Stimulated activated CD4-positive, alpha-beta T cell treated with anti-CD3 and anti-CD28 coated beads, TNF-alpha, amount 100 ng/mL, for 48 hours (primary cell): ENCODE results near the gene ATP5F1C.
"Not testable (repeated sequence)": the region's sequence is repeated elsewhere in the genome, so short reads cannot be mapped to it uniquely, and the experiment has no call there.

Source experiments
- DNase-seq, 3 donors: peaks; one replicate each; pipeline ENCODE4 v3.0.0-alpha.2; 2020; ENCODE audit warnings: low read depth in 3 of 3

The ATP5F1C gene

GRCh38 chr10:7794251-7795026, 6.5 kb downstream of the ATP5F1C start:
- no peak for DNase-seq

GRCh38 chr10:7795605-7796004, 7.6 kb downstream of the ATP5F1C start:
- no peak for DNase-seq

- no peak for DNase-seq
Measured at GRCh38 chr10:7797582-7797981, 9.6 kb downstream of the ATP5F1C start.

GRCh38 chr10:7802606-7803005, 14.6 kb downstream of the ATP5F1C start:
- DNase-seq = no peak

GRCh38 chr10:7804216-7804615, 16.2 kb downstream of the ATP5F1C start:
- DNase-seq = no peak

GRCh38 chr10:7804741-7805140, 16.8 kb downstream of the ATP5F1C start:
- no peak for DNase-seq

- no peak for DNase-seq
Measured at GRCh38 chr10:7808686-7809267, 20.8 kb downstream of the ATP5F1C start.

- DNase-seq = no peak
Measured at GRCh38 chr10:7810443-7810842, 22.5 kb downstream of the ATP5F1C start.

- no peak for DNase-seq
Measured at GRCh38 chr10:7811000-7811399, 23.0 kb downstream of the ATP5F1C start.

GRCh38 chr10:7811743-7812142, 23.8 kb downstream of the ATP5F1C start:
- not testable (repeated sequence) for DNase-seq

- no peak for DNase-seq
Measured at GRCh38 chr10:7813481-7813880, 25.5 kb downstream of the ATP5F1C start.

GRCh38 chr10:7817576-7817975, 29.6 kb downstream of the ATP5F1C start:
- no peak for DNase-seq

- no peak for DNase-seq
Measured at GRCh38 chr10:7817984-7818294, 30.0 kb downstream of the ATP5F1C start.

GRCh38 chr10:7818295-7819120, 30.5 kb downstream of the ATP5F1C start, which contains the start of gene TAF3:
TAF3 (plus strand) TSS chr10:7818505; CDS start chr10:7818710, 205 bp downstream.
- DNase-seq = peak; percentile 86 to 87 (median 87)

GRCh38 chr10:7819121-7819460, 31.1 kb downstream of the ATP5F1C start:
- DNase-seq = peak in 1 of 3 donors; percentile 6

- DNase-seq = no peak
Measured at GRCh38 chr10:7824251-7824650, 36.3 kb downstream of the ATP5F1C start.

GRCh38 chr10:7826971-7827370, 39.0 kb downstream of the ATP5F1C start:
- no peak for DNase-seq

- no peak for DNase-seq
Measured at GRCh38 chr10:7829289-7829834, 41.4 kb downstream of the ATP5F1C start.

GRCh38 chr10:7832060-7832459, 44.1 kb downstream of the ATP5F1C start:
- no peak for DNase-seq

- DNase-seq = no peak
Measured at GRCh38 chr10:7833210-7833609, 45.2 kb downstream of the ATP5F1C start.

GRCh38 chr10:7834262-7834661, 46.3 kb downstream of the ATP5F1C start:
- no peak for DNase-seq

GRCh38 chr10:7836571-7836970, 48.6 kb downstream of the ATP5F1C start:
- no peak for DNase-seq

GRCh38 chr10:7846591-7846990, 58.6 kb downstream of the ATP5F1C start:
- no peak for DNase-seq
